ENCODE measurements around the gene SLC35B1.

Gene SLC35B1

GRCh38 chr17:49707608-49708514 is at the start of gene SLC35B1:
TSS of gene SLC35B1 (minus strand) at chr17:49707964. CDS start at chr17:49707833, 131 bp downstream.
- DNase-seq (ENCODE audit: low read depth in 1 of 2, low spot score in 1 of 2), result peak; percentile 93 to 94

GRCh38 chr17:49757151-49757777 is 49.5 kb upstream of the SLC35B1 start:
- no peak for DNase-seq (ENCODE audit: low read depth in 1 of 2, low spot score in 1 of 2)

DNA sequence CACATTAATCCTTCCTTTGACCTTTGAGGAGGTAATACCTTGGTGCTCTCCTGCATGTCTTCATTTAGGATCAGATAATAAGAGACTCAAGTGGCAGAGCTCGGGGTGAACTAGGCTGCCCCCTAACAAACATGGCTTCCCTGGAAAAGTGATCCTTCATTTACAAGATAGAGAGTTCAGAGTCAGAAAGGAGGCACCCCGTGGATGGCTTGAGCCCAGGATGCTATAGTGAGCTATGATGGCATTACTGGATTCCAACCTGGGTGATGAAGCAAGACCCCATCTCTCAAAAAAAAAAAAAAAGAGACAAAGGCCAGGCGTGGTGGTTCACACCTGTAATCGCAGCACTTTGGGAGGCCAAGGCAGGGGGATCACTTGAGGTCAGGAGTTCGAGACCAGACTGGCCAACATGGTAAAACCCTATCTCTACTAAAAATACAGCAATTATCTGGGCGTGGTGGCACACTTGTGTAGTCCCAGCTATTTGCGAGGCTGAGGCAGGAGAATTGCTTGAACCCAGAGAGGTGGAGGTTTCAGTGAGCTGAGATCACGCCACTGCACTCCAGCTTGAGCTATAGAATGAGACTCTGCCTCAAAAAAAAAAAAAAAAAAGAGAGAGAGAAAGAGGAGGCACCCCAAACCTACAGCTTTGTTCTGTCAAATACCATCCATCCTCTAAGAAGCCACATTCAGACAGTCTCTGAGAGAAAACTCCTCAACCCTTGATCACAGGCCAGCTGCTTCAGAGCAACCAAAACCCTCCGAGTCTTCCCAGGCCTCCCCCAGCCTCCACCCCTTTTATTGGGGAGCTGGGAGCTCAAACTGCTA is 48.8 kb upstream of the SLC35B1 start:
- DNase-seq (ENCODE audit: low read depth in 1 of 2, low spot score in 1 of 2), result no peak

DNA sequence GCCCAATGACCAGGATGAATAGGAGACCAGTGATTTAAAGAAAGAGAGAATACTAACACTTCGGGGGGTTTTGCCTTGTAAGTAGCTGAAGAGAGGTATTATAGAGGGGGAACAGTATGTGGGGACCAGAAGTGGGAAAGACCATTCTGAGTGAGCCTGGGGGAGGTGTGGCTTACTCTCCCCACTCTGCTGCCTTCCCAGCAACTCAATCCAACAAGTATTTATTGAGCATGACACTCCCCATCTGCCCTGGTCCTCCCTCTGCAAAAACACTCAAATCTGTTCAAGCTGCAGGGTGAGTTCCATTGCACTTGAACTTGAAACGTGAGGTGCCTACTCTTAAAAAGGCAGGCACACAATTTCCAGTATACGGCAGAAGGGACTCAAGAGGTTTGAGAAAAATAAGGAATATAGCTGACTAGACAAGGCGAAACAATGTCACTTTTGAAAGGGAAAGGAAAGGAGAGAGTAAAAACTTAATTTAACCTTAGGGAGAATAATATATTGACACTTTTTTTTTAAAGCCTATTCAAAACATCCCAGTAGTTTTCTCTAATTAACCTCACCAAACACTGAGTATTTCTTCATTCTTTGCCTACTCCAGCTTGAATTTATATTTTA is 48.0 kb upstream of the SLC35B1 start:
- DNase-seq (ENCODE audit: low read depth in 1 of 2, low spot score in 1 of 2), result no peak

- no peak for DNase-seq (ENCODE audit: low read depth in 1 of 2, low spot score in 1 of 2)
Observed at GRCh38 chr17:49753959-49754391, 46.2 kb upstream of the SLC35B1 start.

DNA sequence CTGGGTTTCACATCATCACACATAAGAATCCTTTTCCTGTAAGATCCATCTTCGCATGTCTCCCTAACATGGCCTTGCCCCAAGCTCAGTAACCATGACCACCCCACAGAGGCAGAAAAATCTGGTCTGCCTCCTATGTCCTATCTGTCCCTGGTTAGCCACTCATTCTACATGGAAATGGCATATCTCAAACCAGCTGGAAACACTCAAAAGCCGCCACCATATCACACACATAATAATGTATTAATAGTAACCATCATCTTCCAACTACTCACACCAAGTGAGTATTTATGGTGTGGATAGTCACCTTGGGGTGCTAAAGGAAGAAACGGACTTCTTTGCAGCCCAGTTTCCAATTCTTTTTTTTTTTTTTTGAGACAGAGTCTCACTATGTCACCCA is 44.7 kb upstream of the SLC35B1 start:
- no peak for DNase-seq (ENCODE audit: low read depth in 1 of 2, low spot score in 1 of 2)

- no peak for DNase-seq (ENCODE audit: low read depth in 1 of 2, low spot score in 1 of 2)
Observed at GRCh38 chr17:49749730-49750129, 42.0 kb upstream of the SLC35B1 start.

DNA sequence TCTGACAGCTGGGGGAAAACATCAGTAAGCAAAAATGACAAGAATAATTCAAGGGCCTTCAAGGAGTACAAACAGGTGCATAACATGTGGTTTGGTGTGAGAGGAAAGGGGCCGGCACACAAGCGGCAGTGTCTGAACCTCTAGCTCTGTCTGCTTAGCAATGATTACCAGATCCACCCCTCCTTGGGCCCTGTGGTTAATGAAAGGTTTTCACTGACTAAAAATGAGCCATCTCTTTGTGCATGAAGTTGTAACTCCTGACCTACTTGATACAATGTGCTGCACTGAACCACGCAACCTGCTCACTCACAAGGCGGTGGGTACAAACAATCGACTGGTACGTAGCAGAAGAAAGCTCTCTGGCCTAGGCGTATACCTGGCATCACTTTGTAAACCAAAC is 41.0 kb upstream of the SLC35B1 start:
- peak; percentile 12 to 27 for DNase-seq (ENCODE audit: low read depth in 1 of 2, low spot score in 1 of 2)

DNA sequence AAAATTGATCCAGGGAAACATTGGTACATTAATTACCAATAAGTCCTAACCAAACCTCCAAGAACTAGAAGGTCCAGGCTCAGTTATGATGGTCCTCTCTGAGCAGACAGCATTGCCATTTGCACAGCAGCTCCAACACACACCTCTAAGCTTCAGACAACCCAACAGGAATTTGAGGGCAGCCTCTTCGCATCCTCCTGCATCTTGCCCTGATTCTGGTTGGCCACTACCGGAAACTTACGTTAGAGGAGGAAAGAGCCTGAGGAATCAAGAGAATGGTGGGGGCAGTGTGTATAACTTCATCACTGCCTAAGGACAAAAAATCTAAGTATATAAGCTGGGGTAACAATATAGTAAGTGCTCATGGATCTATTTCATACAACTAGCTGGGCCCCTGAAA is 40.5 kb upstream of the SLC35B1 start:
- DNase-seq (ENCODE audit: low read depth in 1 of 2, low spot score in 1 of 2), result no peak

GRCh38 chr17:49747632-49748031 is 39.9 kb upstream of the SLC35B1 start:
- DNase-seq (ENCODE audit: low read depth in 1 of 2, low spot score in 1 of 2), result no peak

DNA sequence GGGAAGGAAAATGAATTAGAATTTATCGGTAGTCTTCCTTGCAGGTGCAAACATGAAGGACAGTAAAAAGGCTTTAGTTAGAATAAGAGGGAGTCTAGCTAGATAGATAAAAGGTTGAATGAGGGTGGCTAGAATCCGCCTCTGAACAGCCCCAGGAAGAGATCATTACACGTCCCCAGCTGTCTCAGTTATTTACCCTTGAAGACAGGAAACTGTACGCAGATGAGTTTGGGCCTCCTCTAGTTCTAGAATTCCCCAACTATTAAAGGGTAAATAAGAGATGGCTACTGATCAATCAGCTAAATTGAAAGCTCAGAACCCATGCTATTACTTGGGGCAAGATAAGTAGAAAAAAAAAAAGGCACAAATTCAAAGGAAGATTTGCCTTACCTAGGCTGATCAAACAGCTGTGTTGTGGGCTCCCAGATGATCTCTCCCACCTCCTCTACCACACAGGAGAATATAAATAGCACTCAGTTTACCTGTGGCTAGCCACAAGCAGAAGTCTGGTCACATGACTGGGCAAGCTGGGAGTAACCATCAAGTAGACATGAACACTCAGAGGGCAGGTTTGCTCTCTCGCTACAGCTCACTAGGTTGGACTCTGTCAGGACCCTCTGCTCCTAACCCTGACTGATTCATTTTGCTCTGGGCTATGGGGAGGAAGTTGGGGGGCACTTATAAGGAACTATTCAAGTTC is 39.2 kb upstream of the SLC35B1 start:
- no peak for DNase-seq (ENCODE audit: low read depth in 1 of 2, low spot score in 1 of 2)

- no peak for DNase-seq (ENCODE audit: low read depth in 1 of 2, low spot score in 1 of 2)
Observed at GRCh38 chr17:49745175-49746139, 37.7 kb upstream of the SLC35B1 start.

GRCh38 chr17:49742166-49742638 is 34.4 kb upstream of the SLC35B1 start:
- no peak for DNase-seq (ENCODE audit: low read depth in 1 of 2, low spot score in 1 of 2)

DNA sequence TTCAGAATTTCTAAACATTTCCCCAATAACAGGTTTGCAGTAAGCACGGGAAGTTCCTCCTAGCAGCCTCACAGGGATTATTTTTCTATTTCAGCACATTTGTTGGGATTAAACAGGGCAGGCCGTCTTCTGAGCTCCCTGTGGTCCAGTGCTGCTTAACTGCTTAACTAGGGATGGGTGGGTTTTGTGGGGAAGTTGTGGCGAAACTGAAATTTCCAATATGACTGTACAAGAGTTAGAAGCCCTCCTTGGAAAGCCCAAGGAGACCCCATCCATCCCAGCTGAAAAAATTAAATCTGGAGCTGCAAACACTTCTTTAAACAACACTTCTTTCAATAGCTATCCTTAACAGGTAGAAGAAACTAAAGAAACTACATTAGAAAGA is 33.9 kb upstream of the SLC35B1 start:
- DNase-seq (ENCODE audit: low read depth in 1 of 2, low spot score in 1 of 2), result no peak

DNA sequence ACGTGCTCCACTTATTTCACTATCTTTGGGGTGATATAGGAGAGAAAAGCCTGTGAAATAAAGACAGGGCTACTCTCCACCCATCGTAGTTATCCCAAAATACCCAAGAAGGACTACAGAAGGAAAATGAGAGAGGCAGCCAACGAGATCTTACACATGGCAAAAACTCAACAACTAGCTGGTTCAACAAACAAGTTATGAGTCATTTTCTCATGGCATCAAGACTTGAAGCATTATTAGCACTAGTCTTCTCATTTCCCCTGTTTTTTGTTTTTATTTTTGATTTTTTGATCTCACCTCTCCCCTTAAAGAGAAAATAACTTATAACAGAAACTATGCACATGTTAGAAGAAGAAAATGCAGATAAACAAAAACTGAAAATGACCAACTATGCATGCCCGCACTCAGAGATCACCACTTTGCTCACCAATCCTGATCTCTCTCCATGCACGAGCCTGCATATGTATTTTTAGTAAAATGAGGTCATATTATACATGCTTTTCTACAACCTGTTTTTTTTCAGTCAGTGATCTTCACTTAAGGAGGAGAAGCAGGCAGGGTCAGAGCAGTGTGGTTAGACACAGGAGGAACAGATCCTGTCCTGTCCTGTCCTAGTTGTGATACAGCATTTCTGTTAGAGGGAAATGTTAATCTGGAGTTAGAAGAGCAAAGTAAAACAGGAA is 33.4 kb upstream of the SLC35B1 start:
- DNase-seq (ENCODE audit: low read depth in 1 of 2, low spot score in 1 of 2), result no peak

DNA sequence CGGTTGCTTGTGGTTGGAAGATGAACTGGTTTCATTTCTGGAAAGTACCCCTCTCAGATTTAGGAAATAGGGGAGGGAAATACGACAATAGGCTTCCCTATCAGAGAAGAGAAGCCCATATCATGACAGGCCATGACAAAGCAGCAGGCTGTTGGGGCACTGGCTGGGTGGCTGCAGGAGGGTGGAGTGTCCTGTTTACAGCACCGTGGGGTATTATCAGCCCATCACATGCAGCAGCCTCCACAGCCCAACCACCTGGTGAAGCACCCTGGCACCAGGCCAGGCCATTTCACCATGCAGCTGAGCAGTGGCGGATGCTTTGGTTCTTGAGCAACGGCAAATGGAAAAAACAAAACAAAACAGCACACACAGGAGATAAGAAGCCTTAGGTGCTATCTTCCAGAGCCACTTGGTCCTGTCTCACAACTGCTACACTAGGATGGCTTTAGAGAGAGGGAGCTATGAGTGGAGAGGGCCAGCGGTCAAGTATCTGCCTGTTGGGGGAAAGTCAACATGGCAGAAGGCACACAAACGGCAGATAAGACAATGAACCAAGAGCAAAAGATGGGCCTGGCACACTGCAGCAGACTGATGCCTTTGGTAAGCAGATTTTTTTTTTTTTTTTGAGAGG is 32.0 kb upstream of the SLC35B1 start:
- peak; percentile 58 to 93 for DNase-seq (ENCODE audit: low read depth in 1 of 2, low spot score in 1 of 2)

DNA sequence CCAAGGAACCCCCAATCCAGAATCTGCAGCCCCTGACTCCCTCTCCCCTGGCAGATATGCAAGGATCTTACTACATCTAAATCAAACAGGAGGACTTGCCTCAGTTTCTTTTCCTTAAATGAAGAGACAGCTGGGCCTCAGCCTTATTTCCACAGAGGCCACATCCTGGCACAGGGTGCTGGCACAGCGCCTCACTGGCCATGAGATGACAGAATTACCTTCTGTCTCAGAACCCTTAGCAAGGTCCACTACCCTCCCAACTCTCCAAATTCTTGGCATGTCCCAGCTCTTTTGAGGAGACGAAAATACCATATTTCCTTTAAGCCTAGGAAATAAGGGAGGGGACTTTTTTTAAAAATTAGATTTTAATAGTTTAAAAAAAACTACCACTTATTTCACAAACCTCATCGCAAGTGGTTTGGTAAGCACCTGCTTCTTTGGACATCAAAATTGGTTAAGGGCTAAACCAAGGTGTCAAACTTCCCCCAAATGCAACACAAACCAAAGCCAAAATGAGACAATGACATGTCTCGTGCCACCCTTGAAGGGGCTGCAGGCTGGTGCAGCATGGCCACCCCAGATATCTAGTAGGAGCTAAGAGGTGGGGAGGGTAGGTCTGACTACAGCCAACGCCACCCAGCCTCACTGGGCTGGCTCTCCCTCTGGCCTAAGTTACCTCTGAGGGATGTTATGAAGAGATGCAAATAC is 30.8 kb upstream of the SLC35B1 start:
- DNase-seq (ENCODE audit: low read depth in 1 of 2, low spot score in 1 of 2), result no peak

Measured in stimulated activated CD4-positive, alpha-beta T cell treated with anti-CD3 and anti-CD28 coated beads, Interleukin-15, amount 100 ng/mL, for 1 hour (primary cell).